B cell (primary cell): ENCODE data around the gene ZNF652. TPM values are rescaled to one million over a fixed set of nuclear protein-coding genes. Genes with fewer than 3 reads are reported as not detected.
A peak's percentile ranks its signal among the peaks of the same experiment; 100 is the strongest.

ENCODE experiments used
- ATAC-seq: fragments of 200-7000 bp; cut with Tn5 transposase; one replicate; pipeline ENCODE4 v1.10.0; 2021; ENCODE audit warnings: low read depth, mild to moderate bottlenecking, moderate number of reproducible peaks, moderate library complexity
- CTCF ChIA-PET: fragments of 350-600 bp; sonication (Branson Sonifier 250); formaldehyde crosslinking; loops from one replicate; lab custom pipeline; 2021; ENCODE audit warnings: antibody characterized with exemption, inconsistent platforms; lab: Charles Lee
- POLR2A ChIA-PET: fragments of 350-600 bp; sonication (Branson Sonifier 250); formaldehyde crosslinking; loops from one replicate; lab custom pipeline; 2021; ENCODE audit warnings: antibody characterized with exemption; lab: Charles Lee
- DNase-seq: peaks from one replicate; pipeline ENCODE4 v3.0.0; 2013
- H2AFZ ChIP-seq: 2 replicates; pipeline ENCODE4 v1.6.1; 2012; ENCODE audit warnings: mild to moderate bottlenecking, low read depth, low read length; ENCODE audit not compliant: insufficient read depth, poor library complexity, severe bottlenecking
- H3K27ac ChIP-seq, 2 donors: 1 replicate in 1 of 2; 2 replicates in 1 of 2; pipeline ENCODE4 v1.5.1; 2012 to 2013; ENCODE audit warnings: low read length in 2 of 2, mild to moderate bottlenecking in 2 of 2, moderate library complexity in 1 of 2
- H3K27me3 ChIP-seq, 4 experiments: fragments of 200-600 bp in 1 of 4; sonication (generic) in 1 of 4; replicated peaks in 1 of 4; 1 replicate in 2 of 4; 2 replicates in 2 of 4; pipeline versions ENCODE4 v1.6.1 to v1.7.0; 2013 to 2016; ENCODE audit warnings: low read length in 3 of 4, mild to moderate bottlenecking in 2 of 4, mixed read lengths in 1 of 4, moderate library complexity in 1 of 4; ENCODE audit not compliant: insufficient read depth in 4 of 4, control insufficient read depth in 3 of 4; ENCODE audit errors: control extremely low read depth in 1 of 4
- H3K36me3 ChIP-seq, 2 experiments: replicated peaks in 1 of 2; 1 replicate in 1 of 2; 2 replicates in 1 of 2; pipeline versions ENCODE4 v1.6.1 to v1.7.1; 2013; ENCODE audit warnings: low read length in 1 of 2; ENCODE audit not compliant: insufficient read depth in 2 of 2, control insufficient read depth in 1 of 2; ENCODE audit errors: control extremely low read depth in 1 of 2, extremely low read depth in 1 of 2
- H3K4me1 ChIP-seq, 2 donors: fragments of 200-600 bp in 1 of 2; sonication (generic) in 1 of 2; 1 replicate in 1 of 2; 2 replicates in 1 of 2; pipeline versions ENCODE4 v1.5.1 to v1.6.1; 2013 to 2017; ENCODE audit warnings: low read length in 2 of 2; ENCODE audit not compliant: control insufficient read depth in 2 of 2, insufficient read depth in 2 of 2
- H3K4me2 ChIP-seq: replicated peaks from 2 replicates; pipeline ENCODE3; 2012; ENCODE audit warnings: mild to moderate bottlenecking, low read depth, low read length; ENCODE audit not compliant: poor library complexity, severe bottlenecking
- H3K4me3 ChIP-seq, 5 experiments: fragments of 200-600 bp in 1 of 5; sonication (generic) in 1 of 5; 1 replicate in 3 of 5; 2 replicates in 2 of 5; pipeline versions ENCODE4 v1.5.1 to v1.7.0; 2011 to 2016; ENCODE audit warnings: low read length in 4 of 5, mild to moderate bottlenecking in 4 of 5, low read depth in 2 of 5, control low read depth in 1 of 5, moderate library complexity in 1 of 5; ENCODE audit not compliant: insufficient read depth in 1 of 5; ENCODE audit errors: control extremely low read depth in 1 of 5, extremely low read depth in 1 of 5
- H3K79me2 ChIP-seq: fragments of 200-600 bp; sonication (generic); one replicate; pipeline ENCODE4 v1.6.0; 2016; ENCODE audit warnings: low read length; ENCODE audit not compliant: control insufficient read depth, insufficient read depth
- H3K9ac ChIP-seq: fragments of 200-600 bp; sonication (generic); 2 replicates; pipeline ENCODE4 v1.6.1; 2017; ENCODE audit warnings: mild to moderate bottlenecking, low read length, moderate library complexity
- H3K9me3 ChIP-seq, 3 donors: one replicate each; pipeline versions ENCODE4 v1.6.1 to v1.7.1; 2013; ENCODE audit warnings: low read length in 2 of 3; ENCODE audit not compliant: control insufficient read depth in 2 of 3, insufficient read depth in 1 of 3; ENCODE audit errors: control extremely low read depth in 1 of 3
- H4K20me1 ChIP-seq: 2 replicates; pipeline ENCODE4 v1.6.0; 2012; ENCODE audit warnings: mild to moderate bottlenecking, low read length; ENCODE audit not compliant: insufficient read depth, control insufficient read depth, poor library complexity, severe bottlenecking
- H3K27ac Mint-ChIP-seq: one replicate; pipeline ENCODE4 v1.8.0; 2021; ENCODE audit warnings: mixed read lengths
- H3K27me3 Mint-ChIP-seq: one replicate; pipeline ENCODE4 v1.8.0; 2021; ENCODE audit warnings: mixed read lengths
- H3K4me1 Mint-ChIP-seq: one replicate; pipeline ENCODE4 v1.8.0; 2021; ENCODE audit warnings: mixed read lengths
- H3K4me3 Mint-ChIP-seq: one replicate; pipeline ENCODE4 v1.8.0; 2021; ENCODE audit warnings: mixed read lengths
- H3K9me3 Mint-ChIP-seq: one replicate; pipeline ENCODE4 v1.8.0; 2022; ENCODE audit warnings: mixed read lengths; ENCODE audit not compliant: insufficient read depth
- CTCF ChIP-seq: fragments of 200-600 bp; IDR thresholded peaks from one replicate; pipeline ENCODE4 v1.8.0; 2022; ENCODE audit warnings: antibody characterized with exemption, mild to moderate bottlenecking
- EZH2 ChIP-seq: IDR thresholded peaks from 2 replicates; pipeline ENCODE4 v1.6.1; 2012; ENCODE audit warnings: borderline replicate concordance, low read depth, mild to moderate bottlenecking, moderate library complexity, low read length; ENCODE audit not compliant: insufficient read depth, poor library complexity, severe bottlenecking
- WGBS: methylation state at CpG from one replicate; pipeline ENCODE4 v1.1.5; 2013; ENCODE audit warnings: missing lambda C conversion rate; ENCODE audit not compliant: insufficient coverage; 5-methylcytosine and 5-hydroxymethylcytosine counted together
- intact Hi-C: fragments of 100-400 bp; cut with micrococcal nuclease; formaldehyde crosslinking; loops from one replicate; pipeline ENCODE4 v1.10.0; 2022
- polyA plus RNA-seq: library from polyadenylated mRNA; depleted of rRNA; stranded (reverse); fragments of >200 nt; gene quantifications from 2 replicates; pipeline ENCODE4 v1.2.3, GENCODE V29; 2012
- total RNA-seq, 2 donors: library from RNA; stranded (reverse); fragments of 120-200 nt in 1 of 2; gene quantifications; 1 replicate in 1 of 2; 2 replicates in 1 of 2; pipeline versions ENCODE4 v1.2.3 to v1.2.4, GENCODE V29; 2013 to 2022

The ZNF652 gene
- total and polyA plus RNA-seq, 2 donors (not counting 1 experiment from before 2014, with no cell fraction given): 19.4 to 86.2 TPM

DNA sequence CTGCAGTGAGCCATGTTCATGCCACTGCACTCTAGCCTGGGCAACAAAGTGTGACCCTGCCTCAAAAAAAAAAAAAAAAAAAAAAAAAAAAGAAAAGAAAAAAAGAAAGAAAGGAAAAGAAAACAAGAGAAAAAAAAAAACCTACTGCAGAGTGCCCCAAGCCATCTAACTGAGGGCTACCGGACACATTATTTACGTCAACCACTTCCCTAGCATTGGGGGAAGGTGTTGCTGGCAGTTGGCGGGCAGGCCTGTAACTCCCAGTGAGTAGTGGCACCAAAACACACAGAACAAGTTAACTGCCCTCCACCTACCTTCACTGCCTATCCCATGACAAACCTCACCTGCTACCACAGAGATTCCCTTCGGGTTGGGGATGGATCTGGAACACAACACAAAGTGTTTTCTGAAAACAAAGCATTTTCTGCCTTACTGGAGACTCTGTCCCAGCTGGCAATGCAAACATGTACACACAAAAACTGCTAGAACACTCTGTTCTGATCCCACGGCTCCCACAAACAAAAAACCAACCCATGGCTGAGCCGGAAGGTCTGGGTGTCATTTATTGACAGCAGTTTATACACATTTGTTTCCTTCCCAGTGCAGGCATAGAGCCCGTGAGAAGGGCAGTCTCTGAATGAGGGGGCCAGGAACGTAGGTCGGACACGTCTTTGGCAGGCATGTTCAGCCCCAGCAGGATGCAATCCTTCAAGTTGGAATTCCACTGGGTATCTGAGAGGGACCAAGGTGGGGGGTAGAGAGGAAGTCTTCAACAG lies 41.7 kb upstream of the ZNF652 start:
- H3K9ac ChIP-seq: no peak overlapping the region
- peak overlapping the region; percentile 55 for H3K4me3 Mint-ChIP-seq
- ChIA-PET CTCF (interaction anchor here (1.6 kb wide), 1 partner anchor 88 kb away, joined by 4 read pairs; no protein-coding TSS in a partner anchor), POLR2A (no interaction called here)
- H2AFZ ChIP-seq: peak overlapping the region; percentile 30
- H3K9me3 ChIP-seq: no peaks in the 10 kb centered on the region
- peaks cover 7 to 37% of the 10 kb centered on the region in 2 experiments for H3K36me3 ChIP-seq
- 19% methylated on average over 7 of the region's 10 CpGs for WGBS
- H3K4me3 ChIP-seq: no peak overlapping the region
- intact Hi-C loops: no loop called here
- no peak for ATAC-seq
- H3K27me3 ChIP-seq: no peaks in the 10 kb centered on the region
- H3K4me1 Mint-ChIP-seq: peaks cover 30% of the 10 kb centered on the region
- TF ChIP-seq CTCF: no peak
- TF ChIP-seq EZH2: no peak
- no peaks in the 10 kb centered on the region for H3K27me3 Mint-ChIP-seq
- H3K9me3 Mint-ChIP-seq: no peaks in the 10 kb centered on the region
- H3K27ac ChIP-seq: peak overlapping the region; percentile 50 to 72
- peak overlapping the region; percentile 90 for H3K27ac Mint-ChIP-seq
- no peaks in the 10 kb centered on the region for H4K20me1 ChIP-seq
- H3K4me2 ChIP-seq: peak overlapping the region; percentile 45
- H3K79me2 ChIP-seq: no peaks in the 10 kb centered on the region
- DNase-seq: peak; percentile 36
- peaks cover 25 to 37% of the 10 kb centered on the region in 2 donors for H3K4me1 ChIP-seq

GRCh38 chr17:49402706-49403105 lies 40.7 kb upstream of the ZNF652 start:
- POLR2A ChIA-PET: no interaction called here
- Mint-ChIP-seq H3K27me3 (no peaks in the 10 kb centered on the region), H3K9me3 (no peaks in the 10 kb centered on the region), H3K27ac (no peak overlapping the region), H3K4me1 (peaks cover 24% of the 10 kb centered on the region), H3K4me3 (no peak overlapping the region)
- no peak overlapping the region for H3K9ac ChIP-seq
- 100% methylated on average over 1 of the region's 6 CpGs for WGBS
- H3K4me3 ChIP-seq: no peak overlapping the region
- H2AFZ ChIP-seq: no peak overlapping the region
- intact Hi-C loops: no loop called here
- CTCF ChIA-PET: interaction anchor here (1.6 kb wide), 1 partner anchor 87 kb away, joined by 4 read pairs; no protein-coding TSS in a partner anchor
- no peaks in the 10 kb centered on the region for H4K20me1 ChIP-seq
- H3K27ac ChIP-seq: no peak overlapping the region
- H3K36me3 ChIP-seq: peaks cover 2 to 29% of the 10 kb centered on the region in 2 experiments
- no peaks in the 10 kb centered on the region for H3K27me3 ChIP-seq
- TF ChIP-seq CTCF (no peak), EZH2 (no peak)
- no peaks in the 10 kb centered on the region for H3K9me3 ChIP-seq
- H3K79me2 ChIP-seq: no peaks in the 10 kb centered on the region
- ATAC-seq: no peak
- H3K4me1 ChIP-seq: peaks cover 19 to 29% of the 10 kb centered on the region in 2 donors
- no peak for DNase-seq
- H3K4me2 ChIP-seq: no peak overlapping the region
